Measurements from ENCODE around the gene DRC1.

GRCh38 chr2:26484579-26484978, 82.9 kb downstream of the DRC1 start:
- no peak for TF ChIP-seq POLR2AphosphoS5 (IDR thresholded peaks at IDR 0.05; ENCODE audit: low read depth)
- TF ChIP-seq CTCF (IDR thresholded peaks at IDR 0.05; ENCODE audit: insufficient read depth, low read length), result no peak

All from HL-60 (cell line).